ENCODE data around the gene TMEM132D.

DNA sequence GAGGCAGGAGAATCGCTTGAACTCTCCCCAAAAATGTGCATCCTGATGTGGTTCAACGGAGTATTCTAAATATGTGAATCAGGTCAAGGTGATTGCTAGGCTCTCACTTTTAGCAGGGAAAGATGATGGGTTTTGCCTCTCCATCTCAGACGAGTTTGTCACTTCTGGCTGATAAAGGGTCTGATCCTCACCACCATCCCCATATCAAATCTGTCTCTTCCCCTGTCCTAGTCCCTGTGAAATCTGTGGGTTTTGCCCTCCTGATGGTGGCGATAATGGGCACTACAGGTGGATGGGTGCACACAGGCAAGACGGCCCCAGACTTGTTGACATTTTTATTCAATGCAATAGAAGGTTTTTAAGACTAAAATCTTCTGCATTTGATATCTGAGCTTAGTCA lies 665.9 kb downstream of the TMEM132D start:
- TF ChIP-seq POLR2AphosphoS5 (IDR thresholded peaks at IDR 0.05; ENCODE audit: insufficient read depth, low read depth, low read length) (no peak), POLR2A (IDR thresholded peaks at IDR 0.05; ENCODE audit: low read depth, low read length) (no peak), GATA2 (IDR thresholded peaks at IDR 0.05; ENCODE audit: insufficient read depth, insufficient read length, low read depth, low read length) (no peak)
- TF ChIP-seq, protein P1, sequence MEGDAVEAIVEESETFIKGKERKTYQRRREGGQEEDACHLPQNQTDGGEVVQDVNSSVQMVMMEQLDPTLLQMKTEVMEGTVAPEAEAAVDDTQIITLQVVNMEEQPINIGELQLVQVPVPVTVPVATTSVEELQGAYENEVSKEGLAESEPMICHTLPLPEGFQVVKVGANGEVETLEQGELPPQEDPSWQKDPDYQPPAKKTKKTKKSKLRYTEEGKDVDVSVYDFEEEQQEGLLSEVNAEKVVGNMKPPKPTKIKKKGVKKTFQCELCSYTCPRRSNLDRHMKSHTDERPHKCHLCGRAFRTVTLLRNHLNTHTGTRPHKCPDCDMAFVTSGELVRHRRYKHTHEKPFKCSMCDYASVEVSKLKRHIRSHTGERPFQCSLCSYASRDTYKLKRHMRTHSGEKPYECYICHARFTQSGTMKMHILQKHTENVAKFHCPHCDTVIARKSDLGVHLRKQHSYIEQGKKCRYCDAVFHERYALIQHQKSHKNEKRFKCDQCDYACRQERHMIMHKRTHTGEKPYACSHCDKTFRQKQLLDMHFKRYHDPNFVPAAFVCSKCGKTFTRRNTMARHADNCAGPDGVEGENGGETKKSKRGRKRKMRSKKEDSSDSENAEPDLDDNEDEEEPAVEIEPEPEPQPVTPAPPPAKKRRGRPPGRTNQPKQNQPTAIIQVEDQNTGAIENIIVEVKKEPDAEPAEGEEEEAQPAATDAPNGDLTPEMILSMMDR (IDR thresholded peaks at IDR 0.05; ENCODE audit: extremely low read depth in 1 of 2, insufficient read depth in 1 of 2, low read depth in 1 of 2, low read length in 2 of 2): no peak
